Heart left ventricle (tissue), 13 donors: ENCODE results near the gene SCYL2.

Experiments
- POLR2A ChIP-seq, 2 donors: fragments of 450-650 bp; IDR thresholded peaks; one replicate each; pipeline ENCODE4 v1.6.1; 2017; ENCODE audit warnings: antibody characterized with exemption in 2 of 2, mild to moderate bottlenecking in 2 of 2, moderate library complexity in 2 of 2
- TF ChIP-seq, protein P1 (sequence below), 12 donors: fragments of 200-600 bp; sonication (generic) in 4 of 12; IDR thresholded peaks; one replicate each; pipeline versions ENCODE4 v1.5.0 to v1.8.0; 2018 to 2022; ENCODE audit warnings: antibody characterized with exemption in 12 of 12, mild to moderate bottlenecking in 5 of 12
- donor health status: ischemic (EF 13 %, LVEDD 7.1; RV severe dilation, severe dysfunction).
- donor health status: DM: no; HTN: yes; CAD: no.
- donor health status: DM: no; HTN: no; CAD: no.
- donor health status: ischemic (EF 25% LVEDD 6.9; RV normal size, moderate dysfunction).
- donor health status: ischemic (EF 25% LVEDD 5.7; RV mildly dilated, moderate dysfunction).
- donor health status: ischemic (EF 35%, LVEDD 5.7; RV mildly dilated, moderate dysfunction).
- donor health status: nonischemic (EF 11% LVEDD 7.7; RV severe dilation, severe dysfunction).
- donor health status: DM: yes; HTN: yes; CAD: no.
- donor health status: PGD.
- donor health status: ischemic (EF 29% LVEDD 5.4; RV normal size, mild dysfunction).
- donor health status: nonischemic (EF 23%, LVEDD 6.1; RV moderate dilation, normal function).

- TF ChIP-seq, protein P1, sequence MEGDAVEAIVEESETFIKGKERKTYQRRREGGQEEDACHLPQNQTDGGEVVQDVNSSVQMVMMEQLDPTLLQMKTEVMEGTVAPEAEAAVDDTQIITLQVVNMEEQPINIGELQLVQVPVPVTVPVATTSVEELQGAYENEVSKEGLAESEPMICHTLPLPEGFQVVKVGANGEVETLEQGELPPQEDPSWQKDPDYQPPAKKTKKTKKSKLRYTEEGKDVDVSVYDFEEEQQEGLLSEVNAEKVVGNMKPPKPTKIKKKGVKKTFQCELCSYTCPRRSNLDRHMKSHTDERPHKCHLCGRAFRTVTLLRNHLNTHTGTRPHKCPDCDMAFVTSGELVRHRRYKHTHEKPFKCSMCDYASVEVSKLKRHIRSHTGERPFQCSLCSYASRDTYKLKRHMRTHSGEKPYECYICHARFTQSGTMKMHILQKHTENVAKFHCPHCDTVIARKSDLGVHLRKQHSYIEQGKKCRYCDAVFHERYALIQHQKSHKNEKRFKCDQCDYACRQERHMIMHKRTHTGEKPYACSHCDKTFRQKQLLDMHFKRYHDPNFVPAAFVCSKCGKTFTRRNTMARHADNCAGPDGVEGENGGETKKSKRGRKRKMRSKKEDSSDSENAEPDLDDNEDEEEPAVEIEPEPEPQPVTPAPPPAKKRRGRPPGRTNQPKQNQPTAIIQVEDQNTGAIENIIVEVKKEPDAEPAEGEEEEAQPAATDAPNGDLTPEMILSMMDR (IDR thresholded peaks at IDR 0.05) = no peak
- no peak for TF ChIP-seq POLR2A (IDR thresholded peaks at IDR 0.05)
Measured at GRCh38 chr12:100339071-100339470, 72.1 kb downstream of the SCYL2 start.
